HCT116 (cell line): ENCODE measurements around the gene HES5. TPM values are rescaled to one million over a fixed set of nuclear protein-coding genes. Genes with fewer than 3 reads are reported as not detected.

Experiments
- ATAC-seq: fragments of 200-7000 bp; cut with Tn5 transposase; 2 replicates; pipeline ENCODE4 v1.9.1; 2020; ENCODE audit warnings: mild to moderate bottlenecking, moderate library complexity
- BruUV-seq: library from RNA; stranded (reverse); fragments of 400-500 nt; replicated peaks from 2 replicates; lab custom pipeline; 2021; lab: Mats Ljungman, UMichigan
- CTCF ChIA-PET: fragments of 300-600 bp; sonication (Branson Sonifier 250); formaldehyde crosslinking; loops from one replicate; lab custom pipeline; 2021; ENCODE audit warnings: antibody characterized with exemption; lab: Charles Lee
- POLR2A ChIA-PET: fragments of 300-600, 350-600 bp; sonication (Branson Sonifier 250); formaldehyde crosslinking; loops from one replicate; lab custom pipeline; 2021; ENCODE audit warnings: antibody characterized with exemption; lab: Charles Lee
- RAD21 ChIA-PET, 2 experiments: fragments of 300-600 bp; sonication (Branson Sonifier 250); formaldehyde crosslinking; loops; one replicate each; lab custom pipeline; 2023; ENCODE audit warnings: low total read pairs in 2 of 2; ENCODE audit not compliant: uncharacterized antibody in 2 of 2, unreplicated experiment in 2 of 2, low non-redundant PET in 1 of 2; lab: Charles Lee
- DNase-seq: peaks from one replicate; pipeline ENCODE4 v3.0.0-alpha.2; 2010; ENCODE audit warnings: low read depth, low spot score
- H2AFZ ChIP-seq: fragments of 200-600 bp; shearing (Covaris generic), sonication (generic); 2 replicates; pipeline ENCODE4 v1.6.1; 2017; ENCODE audit warnings: low read depth, mixed run types, mixed read lengths, antibody characterized with exemption, low read length; ENCODE audit not compliant: poor library complexity, severe bottlenecking
- H3K27ac ChIP-seq: 2 replicates; pipeline ENCODE4 v1.5.1; 2012; ENCODE audit warnings: low read depth, low read length
- H3K27me3 ChIP-seq: fragments of 200-600 bp; sonication (generic); 2 replicates; pipeline ENCODE4 v1.6.1; 2016; ENCODE audit warnings: mixed run types, low read length, mixed read lengths; ENCODE audit not compliant: insufficient read depth
- H3K36me3 ChIP-seq, 2 experiments: fragments of 200-500 bp in 1 of 2; fragments of 200-600 bp in 1 of 2; sonication (Bioruptor generic) in 1 of 2; sonication (generic) in 1 of 2; 2 replicates each; pipeline versions ENCODE4 v1.5.1 to v1.6.1; 2014 to 2016; ENCODE audit warnings: low read length in 2 of 2, inconsistent platforms in 1 of 2, mixed read lengths in 1 of 2, mixed run types in 1 of 2; ENCODE audit not compliant: insufficient read depth in 2 of 2, control insufficient read depth in 1 of 2
- H3K4me1 ChIP-seq, 2 experiments: fragments of 200-600 bp in 1 of 2; sonication (generic) in 1 of 2; 2 replicates each; pipeline versions ENCODE4 v1.5.1 to v1.6.1; 2012 to 2017; ENCODE audit warnings: low read length in 2 of 2, inconsistent platforms in 1 of 2, mild to moderate bottlenecking in 1 of 2, mixed read lengths in 1 of 2, mixed run types in 1 of 2, moderate library complexity in 1 of 2; ENCODE audit not compliant: insufficient read depth in 2 of 2, control insufficient read depth in 1 of 2
- H3K4me2 ChIP-seq: fragments of 200-600 bp; sonication (generic); 2 replicates; pipeline ENCODE4 v1.6.1; 2017; ENCODE audit warnings: mixed run types, low read length, mixed read lengths
- H3K4me3 ChIP-seq, 2 experiments: fragments of 200-600 bp in 1 of 2; sonication (generic) in 1 of 2; replicated peaks in 1 of 2; 2 replicates each; pipeline ENCODE4 v1.5.1; 2011 to 2016; ENCODE audit warnings: low read length in 2 of 2, control low read depth in 1 of 2, low read depth in 1 of 2, mild to moderate bottlenecking in 1 of 2, mixed read lengths in 1 of 2, mixed run types in 1 of 2
- H3K79me2 ChIP-seq: fragments of 200-600 bp; sonication (generic); 2 replicates; pipeline ENCODE4 v1.6.1; 2017; ENCODE audit warnings: mild to moderate bottlenecking, mixed run types, low read length, moderate library complexity, mixed read lengths; ENCODE audit not compliant: insufficient read depth
- H3K9ac ChIP-seq: fragments of 200-600 bp; sonication (generic); 2 replicates; pipeline ENCODE4 v1.6.1; 2016; ENCODE audit warnings: low read length, mixed read lengths
- H3K9me2 ChIP-seq: fragments of 200-600 bp; sonication (generic), shearing (Covaris generic); 2 replicates; pipeline ENCODE4 v1.6.1; 2017; ENCODE audit warnings: mixed run types, mild to moderate bottlenecking, moderate library complexity; ENCODE audit not compliant: insufficient read depth
- H3K9me3 ChIP-seq, 2 experiments: fragments of 200-500 bp in 1 of 2; fragments of 200-600 bp in 1 of 2; sonication (Bioruptor generic) in 1 of 2; sonication (generic) in 1 of 2; 2 replicates each; pipeline ENCODE4 v1.6.1; 2014 to 2017; ENCODE audit warnings: low read length in 2 of 2, mixed read lengths in 2 of 2, inconsistent platforms in 1 of 2, low read depth in 1 of 2, mild to moderate bottlenecking in 1 of 2, mixed run types in 1 of 2, moderate library complexity in 1 of 2; ENCODE audit not compliant: control insufficient read depth in 1 of 2, insufficient read depth in 1 of 2
- H4K20me1 ChIP-seq: fragments of 200-600 bp; sonication (generic), shearing (Covaris generic); 2 replicates; pipeline ENCODE4 v1.6.1; 2017; ENCODE audit warnings: mixed run types, mild to moderate bottlenecking, moderate library complexity; ENCODE audit not compliant: insufficient read depth
- CEBPB ChIP-seq: IDR thresholded peaks from 2 replicates; pipeline ENCODE4 v1.6.1; 2012; ENCODE audit warnings: low read depth
- ELF1 ChIP-seq: IDR thresholded peaks from 2 replicates; pipeline ENCODE4 v1.6.1; 2012; ENCODE audit warnings: low read depth, borderline replicate concordance
- EZH2 ChIP-seq: fragments of 200-600 bp; sonication (generic); IDR thresholded peaks from 2 replicates; pipeline ENCODE4 v1.6.1; 2017; ENCODE audit warnings: antibody characterized with exemption, mixed run types
- EZH2phosphoT487 ChIP-seq: fragments of 200-600 bp; IDR thresholded peaks from 2 replicates; pipeline ENCODE4 v1.6.1; 2018; ENCODE audit warnings: antibody characterized with exemption, borderline replicate concordance
- JUND ChIP-seq: IDR thresholded peaks from 2 replicates; pipeline ENCODE4 v1.6.1; 2012
- POLR2A ChIP-seq: IDR thresholded peaks from 2 replicates; pipeline ENCODE4 v1.7.0; 2011; ENCODE audit warnings: borderline replicate concordance; ENCODE audit not compliant: insufficient read depth, insufficient read length; ENCODE audit errors: extremely low read depth
- SP1 ChIP-seq: IDR thresholded peaks from 2 replicates; pipeline ENCODE4 v1.6.1; 2012; ENCODE audit warnings: low read depth
- SRF ChIP-seq: IDR thresholded peaks from 2 replicates; pipeline ENCODE4 v1.6.1; 2012; ENCODE audit warnings: low read depth
- TCF7L2 ChIP-seq: IDR thresholded peaks from 2 replicates; pipeline ENCODE4 v1.7.0; 2011; ENCODE audit warnings: borderline replicate concordance, inconsistent platforms; ENCODE audit not compliant: insufficient read depth, insufficient read length; ENCODE audit errors: extremely low read depth
- YY1 ChIP-seq: IDR thresholded peaks from 2 replicates; pipeline ENCODE4 v1.6.1; 2011; ENCODE audit warnings: low read length, low read depth, moderate library complexity, mild to moderate bottlenecking; ENCODE audit not compliant: insufficient replicate concordance; ENCODE audit errors: extremely low read depth
- ZNF274 ChIP-seq: fragments of 200-500 bp; sonication (Bioruptor generic); IDR thresholded peaks from 2 replicates; pipeline ENCODE4 v1.6.1; 2014; ENCODE audit warnings: mild to moderate bottlenecking, low read depth, low read length, inconsistent platforms
- intact Hi-C: fragments of 100-400 bp; cut with micrococcal nuclease; formaldehyde crosslinking; loops from 2 replicates; pipeline ENCODE4 v1.10.0; 2022
- total RNA-seq: library from RNA; stranded (reverse); gene quantifications from one replicate; pipeline ENCODE4 v1.2.1, GENCODE V29; 2021; ENCODE audit not compliant: unreplicated experiment
- TF ChIP-seq, protein P1 (sequence below): IDR thresholded peaks from 2 replicates; pipeline ENCODE4 v1.6.1; 2011; ENCODE audit warnings: mild to moderate bottlenecking, low read length, moderate library complexity; ENCODE audit not compliant: insufficient replicate concordance; ENCODE audit errors: extremely low read depth
- TF ChIP-seq, protein P2 (sequence below), 3 experiments: fragments of 200-600 bp in 1 of 3; sonication (generic) in 1 of 3; IDR thresholded peaks in 2 of 3; conservative IDR thresholded peaks in 1 of 3; 2 replicates each; pipeline ENCODE4 v1.5.1; 2012 to 2017; ENCODE audit warnings: low read depth in 2 of 3, low read length in 2 of 3, antibody characterized with exemption in 1 of 3, borderline replicate concordance in 1 of 3, control low read depth in 1 of 3, mild to moderate bottlenecking in 1 of 3, mixed read lengths in 1 of 3, mixed run types in 1 of 3, moderate library complexity in 1 of 3; ENCODE audit not compliant: insufficient read depth in 1 of 3

The HES5 gene
- total RNA-seq, 1 experiment from 2014 or later, result not detected

DNA sequence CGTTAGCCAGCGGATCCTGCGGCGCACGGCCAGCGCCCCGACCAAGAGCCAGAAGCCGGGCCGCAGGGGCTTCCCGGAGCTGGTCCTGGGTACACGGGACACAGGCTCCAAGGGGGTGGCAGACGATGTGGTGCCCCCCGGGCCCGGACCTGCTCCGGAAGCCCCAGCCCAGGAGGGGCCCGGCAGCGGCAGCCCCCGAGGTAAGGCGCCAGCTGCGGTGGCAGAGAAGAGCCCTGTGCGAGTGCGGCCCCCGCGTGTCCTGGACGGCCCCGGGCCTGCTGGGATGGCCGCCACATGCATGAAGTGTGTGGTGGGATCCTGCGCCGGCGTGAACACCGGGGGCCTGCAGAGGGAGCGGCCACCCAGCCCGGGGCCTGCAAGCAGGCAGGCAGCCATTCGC is 27.9 kb downstream of the HES5 start:
- BruUV-seq, result no TSS peak
- ChIA-PET POLR2A (no interaction called here), CTCF (no interaction called here), RAD21 (no interaction called here)
- Histone ChIP-seq H3K27ac (no peak overlapping the region), H3K4me2 (no peak overlapping the region), H3K9me2 (no peaks in the 10 kb centered on the region), H3K4me3 (no peak overlapping the region), H3K27me3 (no peaks in the 10 kb centered on the region), H3K4me1 (no peaks in the 10 kb centered on the region; a peak in 1 of 4 replicates), H3K9me3 (no peaks in the 10 kb centered on the region), H3K36me3 (no peaks in the 10 kb centered on the region), H3K79me2 (no peaks in the 10 kb centered on the region), H4K20me1 (no peaks in the 10 kb centered on the region), H3K9ac (no peak overlapping the region), H2AFZ (no peak overlapping the region)
- DNase-seq, result no peak
- no peak for ATAC-seq
- no peak for TF ChIP-seq ELF1
- TF ChIP-seq SP1, result no peak
- TF ChIP-seq TCF7L2, result no peak
- intact Hi-C loops, result no loop called here

DNA sequence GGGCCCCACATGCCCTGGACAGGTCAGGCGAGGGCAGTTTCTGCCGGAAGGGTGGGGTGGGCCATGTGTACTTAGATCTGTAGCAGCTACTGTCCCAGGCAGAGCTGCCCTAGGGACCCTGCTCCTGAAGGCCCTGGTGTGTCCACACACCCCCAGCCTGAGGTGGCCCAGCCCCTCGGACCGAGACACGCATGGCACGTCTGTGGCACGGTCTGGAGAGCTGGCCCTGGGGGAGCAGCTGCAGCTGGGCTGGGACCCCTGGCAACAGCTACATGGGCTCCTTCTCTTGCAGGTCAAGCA is 28.3 kb downstream of the HES5 start:
- no peaks in the 10 kb centered on the region for H3K36me3 ChIP-seq
- no peaks in the 10 kb centered on the region for H3K27me3 ChIP-seq
- H2AFZ ChIP-seq, result no peak overlapping the region
- no peak overlapping the region for H3K9ac ChIP-seq
- ChIA-PET CTCF (no interaction called here), POLR2A (no interaction called here), RAD21 (no interaction called here)
- H3K4me1 ChIP-seq, result no peaks in the 10 kb centered on the region; a peak in 1 of 4 replicates
- ATAC-seq (no peak), DNase-seq (no peak)
- no peaks in the 10 kb centered on the region for H4K20me1 ChIP-seq
- H3K4me3 ChIP-seq, result no peak overlapping the region
- BruUV-seq, result no TSS peak
- H3K9me3 ChIP-seq, result no peaks in the 10 kb centered on the region
- intact Hi-C loops, result no loop called here
- H3K9me2 ChIP-seq, result no peaks in the 10 kb centered on the region
- H3K27ac ChIP-seq, result no peak overlapping the region
- H3K79me2 ChIP-seq, result no peaks in the 10 kb centered on the region
- H3K4me2 ChIP-seq, result no peak overlapping the region
- TF ChIP-seq ELF1 (no peak), ZNF274 (no peak), JUND (no peak), EZH2phosphoT487 (no peak), POLR2A (no peak), SP1 (no peak), SRF (no peak), YY1 (no peak), CEBPB (no peak), EZH2 (no peak)
- TF ChIP-seq, protein P1, sequence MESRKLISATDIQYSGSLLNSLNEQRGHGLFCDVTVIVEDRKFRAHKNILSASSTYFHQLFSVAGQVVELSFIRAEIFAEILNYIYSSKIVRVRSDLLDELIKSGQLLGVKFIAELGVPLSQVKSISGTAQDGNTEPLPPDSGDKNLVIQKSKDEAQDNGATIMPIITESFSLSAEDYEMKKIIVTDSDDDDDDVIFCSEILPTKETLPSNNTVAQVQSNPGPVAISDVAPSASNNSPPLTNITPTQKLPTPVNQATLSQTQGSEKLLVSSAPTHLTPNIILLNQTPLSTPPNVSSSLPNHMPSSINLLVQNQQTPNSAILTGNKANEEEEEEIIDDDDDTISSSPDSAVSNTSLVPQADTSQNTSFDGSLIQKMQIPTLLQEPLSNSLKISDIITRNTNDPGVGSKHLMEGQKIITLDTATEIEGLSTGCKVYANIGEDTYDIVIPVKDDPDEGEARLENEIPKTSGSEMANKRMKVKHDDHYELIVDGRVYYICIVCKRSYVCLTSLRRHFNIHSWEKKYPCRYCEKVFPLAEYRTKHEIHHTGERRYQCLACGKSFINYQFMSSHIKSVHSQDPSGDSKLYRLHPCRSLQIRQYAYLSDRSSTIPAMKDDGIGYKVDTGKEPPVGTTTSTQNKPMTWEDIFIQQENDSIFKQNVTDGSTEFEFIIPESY, result no peak
- TF ChIP-seq, protein P2, sequence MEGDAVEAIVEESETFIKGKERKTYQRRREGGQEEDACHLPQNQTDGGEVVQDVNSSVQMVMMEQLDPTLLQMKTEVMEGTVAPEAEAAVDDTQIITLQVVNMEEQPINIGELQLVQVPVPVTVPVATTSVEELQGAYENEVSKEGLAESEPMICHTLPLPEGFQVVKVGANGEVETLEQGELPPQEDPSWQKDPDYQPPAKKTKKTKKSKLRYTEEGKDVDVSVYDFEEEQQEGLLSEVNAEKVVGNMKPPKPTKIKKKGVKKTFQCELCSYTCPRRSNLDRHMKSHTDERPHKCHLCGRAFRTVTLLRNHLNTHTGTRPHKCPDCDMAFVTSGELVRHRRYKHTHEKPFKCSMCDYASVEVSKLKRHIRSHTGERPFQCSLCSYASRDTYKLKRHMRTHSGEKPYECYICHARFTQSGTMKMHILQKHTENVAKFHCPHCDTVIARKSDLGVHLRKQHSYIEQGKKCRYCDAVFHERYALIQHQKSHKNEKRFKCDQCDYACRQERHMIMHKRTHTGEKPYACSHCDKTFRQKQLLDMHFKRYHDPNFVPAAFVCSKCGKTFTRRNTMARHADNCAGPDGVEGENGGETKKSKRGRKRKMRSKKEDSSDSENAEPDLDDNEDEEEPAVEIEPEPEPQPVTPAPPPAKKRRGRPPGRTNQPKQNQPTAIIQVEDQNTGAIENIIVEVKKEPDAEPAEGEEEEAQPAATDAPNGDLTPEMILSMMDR (IDR thresholded peaks at IDR 0.05 in 2 of 3, conservative IDR thresholded peaks at IDR 0.05 in 1 of 3; ENCODE audit: borderline replicate concordance in 1 of 3, insufficient read depth in 1 of 3, low read depth in 2 of 3, low read length in 2 of 3), result no peak
